HG02970 (cell line): ENCODE results near the gene BTNL9.
"Not testable (repeated sequence)": the region's sequence is repeated elsewhere in the genome, so short reads cannot be mapped to it uniquely, and the experiment has no call there.

ENCODE experiments used
- ATAC-seq: cut with Tn5 transposase; IDR thresholded peaks from one replicate; pipeline ENCODE4 v1.9.1; 2021; ENCODE audit warnings: mild to moderate bottlenecking, moderate library complexity, moderate number of reproducible peaks; ENCODE audit not compliant: unreplicated experiment, low FRiP score

The BTNL9 gene

DNA sequence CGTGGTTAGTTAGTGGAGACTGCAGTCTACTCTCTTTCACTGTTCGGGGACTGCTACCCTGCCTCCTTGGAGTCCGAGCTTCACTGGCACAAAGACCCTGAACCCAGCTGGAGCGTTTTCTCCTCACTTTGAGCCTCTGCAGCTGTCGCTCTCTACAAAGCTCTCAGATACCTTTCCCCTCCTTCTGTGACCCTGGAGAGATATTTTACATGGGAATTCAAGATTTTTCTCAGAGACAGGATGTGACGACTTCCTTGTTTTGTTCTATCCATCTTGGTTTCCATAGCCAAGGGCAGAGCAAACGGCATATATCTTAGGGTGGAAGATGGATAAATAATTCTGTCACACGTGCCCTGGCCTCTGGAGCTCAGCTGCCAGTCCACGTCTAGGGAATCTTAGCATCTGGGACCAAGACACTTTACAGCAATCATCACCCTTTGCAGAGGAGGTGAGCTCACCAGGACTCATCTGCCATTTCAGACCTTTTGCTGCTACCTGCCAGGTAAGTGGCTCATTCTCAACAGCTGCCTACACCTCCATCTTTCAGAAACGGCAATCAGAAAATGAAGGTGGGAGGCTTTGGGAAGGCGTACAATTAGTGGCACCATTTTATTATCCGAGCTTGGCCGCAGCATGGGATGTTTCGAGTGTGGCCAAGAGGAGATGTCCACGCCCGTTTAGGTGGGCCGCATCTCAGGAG is at the start of gene BTNL9:
BTNL9 (plus strand) TSS at position 336 of the 700 bp plus-strand sequence. CDS start 5,224 bp downstream, outside the sequence.
- no peak for ATAC-seq

- ATAC-seq = no peak
These were observed 49.2 kb upstream of the BTNL9 start for GRCh38 chr5:180990882-180991242.

GRCh38 chr5:181001947-181002346 is 38.1 kb upstream of the BTNL9 start:
- ATAC-seq = no peak

GRCh38 chr5:181005791-181006190 is 34.3 kb upstream of the BTNL9 start:
- no peak for ATAC-seq

- no peak for ATAC-seq
These were observed 31.9 kb upstream of the BTNL9 start for GRCh38 chr5:181008136-181008535.

DNA sequence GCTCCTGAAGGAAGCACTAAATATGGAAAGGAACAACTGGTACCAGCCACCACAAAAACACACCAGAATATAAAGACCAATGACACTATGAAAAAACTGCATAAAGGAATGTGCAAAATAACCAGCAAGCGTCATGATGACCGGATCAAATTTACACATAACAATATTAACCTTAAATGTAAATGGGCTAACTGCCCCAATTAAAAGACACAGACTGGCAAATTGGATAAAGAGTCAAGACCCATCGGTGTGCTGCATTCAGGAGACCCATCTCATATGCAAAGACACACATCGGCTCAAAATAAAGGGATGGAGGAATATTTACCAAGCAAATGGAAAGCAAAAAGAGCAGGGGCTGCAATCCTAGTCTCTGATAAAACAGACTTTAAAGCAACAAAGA is 30.0 kb upstream of the BTNL9 start:
- ATAC-seq = not testable (repeated sequence)

GRCh38 chr5:181014654-181015053 is 25.4 kb upstream of the BTNL9 start:
- not testable (repeated sequence) for ATAC-seq

- ATAC-seq = not testable (repeated sequence)
These were observed 22.6 kb upstream of the BTNL9 start for GRCh38 chr5:181017448-181017847.

GRCh38 chr5:181020688-181021087 is 19.4 kb upstream of the BTNL9 start:
- ATAC-seq = no peak

DNA sequence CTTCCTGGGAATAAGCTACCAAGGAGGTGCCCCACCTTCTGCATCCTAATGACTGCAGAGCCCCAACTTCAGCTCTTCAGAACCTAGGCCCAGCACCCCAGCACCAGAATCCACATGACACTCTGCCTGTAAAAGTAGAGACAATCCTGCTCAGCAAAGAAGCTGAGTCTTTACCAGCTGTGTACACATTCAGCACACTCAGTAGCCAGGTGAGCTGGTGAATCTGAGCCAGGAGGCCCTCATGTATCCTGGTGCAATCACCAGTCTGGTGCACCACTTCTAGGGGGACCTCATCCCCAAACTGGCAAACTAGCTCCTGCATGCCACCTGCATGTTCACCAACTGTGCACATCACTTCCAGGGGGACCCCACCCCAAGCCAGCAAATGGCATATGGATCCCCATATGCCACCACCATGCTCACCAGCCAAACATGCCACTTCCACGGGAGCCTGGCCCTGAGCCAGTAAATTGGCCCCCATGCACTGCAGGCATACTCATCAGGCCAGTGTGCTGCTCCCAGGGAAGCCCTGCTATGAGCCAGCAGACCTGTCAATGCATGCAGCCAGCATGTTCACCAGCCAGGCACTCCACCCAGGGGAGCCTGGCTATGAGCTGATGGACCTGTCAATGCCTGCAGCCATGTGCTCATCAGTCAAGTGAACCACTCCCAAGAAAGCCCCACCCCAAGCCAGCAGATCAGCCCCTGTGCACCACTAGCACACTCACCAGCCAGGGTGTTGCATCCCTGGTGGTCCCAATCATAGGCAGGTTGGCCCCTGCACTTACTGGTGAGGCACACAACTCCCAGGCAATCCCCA is 15.6 kb upstream of the BTNL9 start:
- ATAC-seq = no peak

- no peak for ATAC-seq
These were observed 12.5 kb upstream of the BTNL9 start for GRCh38 chr5:181027452-181028031.

DNA sequence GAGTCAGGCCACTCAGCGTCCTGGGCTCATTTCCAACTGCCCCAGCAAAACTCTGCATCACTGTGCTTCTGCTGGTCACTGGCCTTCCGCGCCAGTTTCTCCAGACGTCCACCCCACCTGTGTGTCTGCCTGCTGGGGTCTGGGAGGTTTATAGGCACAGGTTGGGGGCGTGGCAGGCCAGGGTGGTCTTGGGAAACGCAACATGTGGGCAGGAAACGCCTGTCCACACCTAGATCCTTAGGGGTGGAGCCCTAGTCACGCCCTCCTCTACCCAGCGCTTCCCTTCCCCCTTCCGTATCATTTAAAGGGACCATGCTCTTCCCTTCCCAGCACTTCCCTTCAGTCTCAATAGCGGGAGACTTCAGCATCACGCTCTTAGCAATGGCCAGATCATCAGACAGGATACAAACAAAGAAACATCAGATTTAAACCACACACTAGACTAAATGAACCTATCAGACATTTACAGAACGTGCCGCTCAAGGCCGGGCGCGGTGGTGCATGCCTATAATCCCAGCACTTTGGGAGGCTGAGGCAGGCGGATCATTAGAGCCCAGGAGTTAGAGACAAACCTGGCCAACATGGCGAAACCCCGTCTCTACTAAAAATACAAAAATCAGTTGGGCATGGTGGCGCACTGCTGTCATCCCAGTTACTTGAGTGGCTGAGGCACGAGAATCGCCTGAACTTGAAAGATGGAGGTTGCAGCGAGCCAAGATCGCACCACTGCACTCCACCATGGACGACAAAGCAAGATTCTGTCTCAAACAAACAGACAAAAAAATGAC is 11.8 kb upstream of the BTNL9 start:
- ATAC-seq = no peak

GRCh38 chr5:181031716-181032115 is 8.3 kb upstream of the BTNL9 start:
- ATAC-seq = no peak

DNA sequence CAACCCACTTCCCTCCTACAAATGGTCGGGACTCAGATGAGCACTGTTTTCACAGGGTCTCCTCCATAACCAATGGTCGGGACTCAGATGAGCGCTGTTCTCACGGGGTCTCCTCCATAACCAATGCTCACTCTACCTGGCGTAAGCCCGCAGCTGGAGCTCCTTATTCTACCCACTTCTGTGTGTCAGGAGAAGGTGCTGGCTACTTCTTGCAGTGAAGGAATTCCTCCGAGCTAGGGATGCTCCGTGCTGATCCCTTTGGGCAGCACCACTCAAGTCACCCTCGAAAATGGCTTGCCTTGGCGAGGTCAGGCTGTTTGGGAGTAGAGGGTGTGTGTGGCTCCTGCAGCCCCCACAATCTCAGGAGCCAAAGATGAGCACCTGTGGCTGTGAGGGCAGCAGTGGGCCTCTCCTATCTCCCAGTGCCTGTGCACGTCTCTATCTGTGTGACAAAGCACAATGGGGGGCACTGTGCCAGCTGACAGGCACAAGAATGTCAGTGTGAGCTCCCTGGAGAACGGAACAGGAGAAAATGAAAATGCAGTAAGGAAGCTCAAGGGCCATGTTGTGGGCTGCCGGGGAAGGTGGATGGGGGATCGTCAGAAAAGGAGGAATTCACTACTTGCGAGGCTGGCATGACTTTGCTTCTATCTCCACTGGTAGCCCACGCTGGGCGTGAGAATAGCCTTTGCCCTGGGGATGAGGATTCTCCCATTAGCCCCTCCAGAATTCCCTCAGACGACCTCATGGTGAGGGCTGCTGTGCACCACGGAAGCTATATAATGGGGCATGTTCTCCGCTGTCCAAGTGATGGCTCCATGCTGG is 3.9 kb upstream of the BTNL9 start:
- no peak for ATAC-seq

GRCh38 chr5:181036816-181037364 is 3.2 kb upstream of the BTNL9 start:
- no peak for ATAC-seq

GRCh38 chr5:181037365-181037861 is 2.7 kb upstream of the BTNL9 start:
- ATAC-seq = no peak

- ATAC-seq = no peak
These were observed 595 bp upstream of the BTNL9 start for GRCh38 chr5:181039471-181039870.

GRCh38 chr5:181040631-181040945 is 522 bp downstream of the BTNL9 start:
- ATAC-seq = no peak

DNA sequence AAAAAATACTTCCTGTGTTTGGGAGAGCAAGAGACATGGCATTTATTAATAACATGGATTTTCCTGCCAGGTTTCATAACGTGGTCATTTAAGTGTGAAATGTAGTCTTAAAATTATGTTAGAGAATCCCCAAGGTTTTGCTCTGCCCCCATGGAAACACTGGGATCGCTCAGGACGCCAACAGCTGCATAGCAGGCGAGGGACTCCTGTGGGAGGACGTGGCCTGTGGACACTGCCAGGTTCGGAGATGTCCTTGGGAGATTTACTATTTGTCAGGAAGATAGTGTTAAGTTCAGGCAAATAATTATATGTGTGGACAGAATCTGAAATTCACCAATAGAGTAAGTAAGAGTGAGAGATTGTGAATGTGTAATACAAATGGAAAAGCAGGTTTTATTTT is 977 bp downstream of the BTNL9 start:
- no peak for ATAC-seq
